Measurements from ENCODE around the gene RAPGEFL1. TPM values are rescaled to one million over a fixed set of nuclear protein-coding genes. Genes with fewer than 3 reads are reported as not detected.

The RAPGEFL1 gene
- total and polyA plus RNA-seq, 2 donors from 2014 or later = 0.99 to 4.3 TPM

- no peaks in the 10 kb centered on the region for H3K36me3 ChIP-seq (ENCODE audit: control insufficient read depth in 2 of 3, insufficient read depth in 3 of 3, low read length in 3 of 3)
- H3K9me3 ChIP-seq (ENCODE audit: control insufficient read depth in 2 of 3, insufficient read depth in 1 of 3, low read length in 3 of 3) = no peaks in the 10 kb centered on the region
- H3K4me1 ChIP-seq (ENCODE audit: control insufficient read depth in 2 of 3, insufficient read depth in 2 of 3, low read depth in 1 of 3, low read length in 3 of 3) = peaks cover 0 to 2% (median 0%) of the 10 kb centered on the region in 3 donors
- H3K27me3 ChIP-seq (ENCODE audit: control insufficient read depth, insufficient read depth, low read length) = no peaks in the 10 kb centered on the region
- no peak overlapping the region for H3K4me3 ChIP-seq (ENCODE audit: low read length in 3 of 3)
- DNase-seq = peak in 1 of 5 donors; percentile 50
- intact Hi-C loops (cut with DNase I) = loop anchor here (10.0 kb wide), 1 partner anchor 104 kb away; no protein-coding TSS in a partner anchor
- no peak for TF ChIP-seq CTCF (IDR thresholded peaks at IDR 0.05; ENCODE audit: borderline replicate concordance, extremely low read depth, insufficient read depth)
- no peak overlapping the region for H3K9ac ChIP-seq (ENCODE audit: low read length in 3 of 3)
- H3K27ac ChIP-seq (ENCODE audit: low read depth in 2 of 2, low read length in 2 of 2) = no peak overlapping the region
- no peak for FAIRE-seq
Observed at GRCh38 chr17:40190197-40191021, 13.1 kb downstream of the RAPGEFL1 start.

- H3K4me1 ChIP-seq (ENCODE audit: control insufficient read depth in 2 of 3, insufficient read depth in 2 of 3, low read depth in 1 of 3, low read length in 3 of 3) = peaks cover 0 to 2% (median 0%) of the 10 kb centered on the region in 3 donors
- no peak overlapping the region for H3K9ac ChIP-seq (ENCODE audit: low read length in 3 of 3)
- peak; percentile 66 for TF ChIP-seq CTCF (IDR thresholded peaks at IDR 0.05; ENCODE audit: borderline replicate concordance, extremely low read depth, insufficient read depth)
- no peak overlapping the region for H3K27ac ChIP-seq (ENCODE audit: low read depth in 2 of 2, low read length in 2 of 2)
- DNase-seq (peak; percentile 83 to 93 (median 89)), FAIRE-seq (no peak)
- intact Hi-C loops (cut with DNase I) = loop anchor here (10.0 kb wide), 1 partner anchor 103 kb away; no protein-coding TSS in a partner anchor
- no peaks in the 10 kb centered on the region for H3K36me3 ChIP-seq (ENCODE audit: control insufficient read depth in 2 of 3, insufficient read depth in 3 of 3, low read length in 3 of 3)
- H3K9me3 ChIP-seq (ENCODE audit: control insufficient read depth in 2 of 3, insufficient read depth in 1 of 3, low read length in 3 of 3) = no peaks in the 10 kb centered on the region
- H3K4me3 ChIP-seq (ENCODE audit: low read length in 3 of 3) = peak overlapping the region; percentile 48 to 70 (median 58)
- H3K27me3 ChIP-seq (ENCODE audit: control insufficient read depth, insufficient read depth, low read length) = no peaks in the 10 kb centered on the region
Observed at GRCh38 chr17:40191237-40192208, 14.3 kb downstream of the RAPGEFL1 start.

GRCh38 chr17:40192961-40193360, 15.7 kb downstream of the RAPGEFL1 start:
- H3K27ac ChIP-seq (ENCODE audit: low read depth in 2 of 2, low read length in 2 of 2) = no peak overlapping the region
- H3K27me3 ChIP-seq (ENCODE audit: control insufficient read depth, insufficient read depth, low read length) = no peaks in the 10 kb centered on the region
- H3K4me3 ChIP-seq (ENCODE audit: low read length in 3 of 3) = no peak overlapping the region
- intact Hi-C loops (cut with DNase I) = loop anchor here (10.0 kb wide), 1 partner anchor 102 kb away; no protein-coding TSS in a partner anchor
- H3K9ac ChIP-seq (ENCODE audit: low read length in 3 of 3) = no peak overlapping the region
- no peaks in the 10 kb centered on the region for H3K36me3 ChIP-seq (ENCODE audit: control insufficient read depth in 2 of 3, insufficient read depth in 3 of 3, low read length in 3 of 3)
- H3K9me3 ChIP-seq (ENCODE audit: control insufficient read depth in 2 of 3, insufficient read depth in 1 of 3, low read length in 3 of 3) = no peaks in the 10 kb centered on the region
- DNase-seq (no peak), FAIRE-seq (no peak)
- no peak for TF ChIP-seq CTCF (IDR thresholded peaks at IDR 0.05; ENCODE audit: borderline replicate concordance, extremely low read depth, insufficient read depth)
- H3K4me1 ChIP-seq (ENCODE audit: control insufficient read depth in 2 of 3, insufficient read depth in 2 of 3, low read depth in 1 of 3, low read length in 3 of 3) = peaks cover 0 to 2% (median 0%) of the 10 kb centered on the region in 3 donors
